GM21515 (cell line): ENCODE data around the gene LAMB1.
"Not testable (repeated sequence)": the region's sequence is repeated elsewhere in the genome, so short reads cannot be mapped to it uniquely, and the experiment has no call there.

Experiments used
- ATAC-seq: cut with Tn5 transposase; IDR thresholded peaks from one replicate; pipeline ENCODE4 v1.9.1; 2021; ENCODE audit not compliant: unreplicated experiment

The LAMB1 gene

GRCh38 chr7:107921826-107922225 is 81.1 kb downstream of the LAMB1 start:
- not testable (repeated sequence) for ATAC-seq

GRCh38 chr7:107920048-107920772 is 82.8 kb downstream of the LAMB1 start:
- no peak for ATAC-seq

- ATAC-seq: no peak
These were observed 84.0 kb downstream of the LAMB1 start for GRCh38 chr7:107918948-107919347.

- ATAC-seq: peak; percentile 65
These were observed 85.0 kb downstream of the LAMB1 start for GRCh38 chr7:107917763-107918651.

- ATAC-seq: no peak
These were observed 87.4 kb downstream of the LAMB1 start for GRCh38 chr7:107915541-107915940.

- no peak for ATAC-seq
These were observed 88.1 kb downstream of the LAMB1 start for GRCh38 chr7:107914831-107915230.

GRCh38 chr7:107913851-107914250 is 89.1 kb downstream of the LAMB1 start:
- ATAC-seq: no peak

- ATAC-seq: no peak
These were observed 91.0 kb downstream of the LAMB1 start for GRCh38 chr7:107911981-107912380.

GRCh38 chr7:107909445-107909844 is 93.5 kb downstream of the LAMB1 start:
- ATAC-seq: no peak

GRCh38 chr7:107907790-107908189 is 95.2 kb downstream of the LAMB1 start:
- ATAC-seq: no peak

- no peak for ATAC-seq
These were observed 100.6 kb downstream of the LAMB1 start for GRCh38 chr7:107902381-107902780.

GRCh38 chr7:107900496-107901015 is 102.4 kb downstream of the LAMB1 start:
- no peak for ATAC-seq

- no peak for ATAC-seq
These were observed 103.9 kb downstream of the LAMB1 start for GRCh38 chr7:107898997-107899594.

- not testable (repeated sequence) for ATAC-seq
These were observed 110.6 kb downstream of the LAMB1 start for GRCh38 chr7:107892367-107892741.

- ATAC-seq: peak; percentile 15
These were observed 111.2 kb downstream of the LAMB1 start for GRCh38 chr7:107891636-107892366.

- ATAC-seq: peak; percentile 99
These were observed 111.9 kb downstream of the LAMB1 start, which contains the start of gene DLD for GRCh38 chr7:107890962-107891635. Gene DLD (plus strand): TSS chr7:107891183. CDS start chr7:107891251, 68 bp downstream.

- ATAC-seq: peak; percentile 7
These were observed 112.4 kb downstream of the LAMB1 start for GRCh38 chr7:107890493-107890961.

- no peak for ATAC-seq
These were observed 113.0 kb downstream of the LAMB1 start for GRCh38 chr7:107889992-107890391.

- ATAC-seq: not testable (repeated sequence)
These were observed 115.1 kb downstream of the LAMB1 start for GRCh38 chr7:107887827-107888226.
